NT2/D1 (cell line): ENCODE results near the gene PLPPR1.

ENCODE experiments used
- YY1 ChIP-seq: IDR thresholded peaks from 2 replicates; pipeline ENCODE4 v1.6.1; 2011; ENCODE audit not compliant: insufficient read length, insufficient read depth
- ZNF274 ChIP-seq: IDR thresholded peaks from 2 replicates; pipeline ENCODE4 v1.6.1; 2011; ENCODE audit warnings: mild to moderate bottlenecking, low read depth, low read length

DNA sequence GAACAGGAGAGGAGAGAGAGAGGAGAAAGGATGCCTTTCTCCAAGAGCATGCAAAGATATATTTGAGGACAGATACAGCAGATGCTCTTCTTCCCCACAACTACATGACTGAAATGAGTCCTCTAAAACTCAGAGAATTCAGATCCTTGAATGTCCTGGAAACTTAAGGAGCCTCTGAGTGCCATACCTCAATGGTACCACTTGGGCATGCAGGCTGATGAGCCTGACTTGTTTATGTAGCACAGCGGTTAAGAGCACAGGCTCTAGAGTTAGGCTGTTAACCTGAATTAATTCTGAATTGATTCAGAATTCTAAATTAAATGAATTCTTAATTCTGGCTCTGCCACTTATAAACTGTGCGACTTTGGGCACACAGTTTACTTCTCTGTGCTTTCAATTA is 5.7 kb downstream of the PLPPR1 start:
- TF ChIP-seq YY1 = no peak
- TF ChIP-seq ZNF274 = no peak
